Sigmoid colon (tissue), 7 donors: ENCODE measurements around the gene MPPE1. TPM values are rescaled to one million over a fixed set of nuclear protein-coding genes. Genes with fewer than 3 reads are reported as not detected.
A peak's percentile ranks its signal among the peaks of the same experiment; 100 is the strongest.
"Not testable (repeated sequence)": the region's sequence is repeated elsewhere in the genome, so short reads cannot be mapped to it uniquely, and the experiment has no call there.

Source experiments
- DNase-seq: peaks from one replicate; pipeline ENCODE4 v3.0.0-alpha.2; 2019
- H3K27ac ChIP-seq, 4 donors: fragments of 200-600 bp; sonication (generic); one replicate each; pipeline ENCODE4 v1.5.1; 2016 to 2019; ENCODE audit warnings: mild to moderate bottlenecking in 1 of 4
- H3K27me3 ChIP-seq, 3 donors: fragments of 200-600 bp; sonication (generic); one replicate each; pipeline ENCODE4 v1.5.1; 2019; ENCODE audit warnings: mild to moderate bottlenecking in 1 of 3
- H3K36me3 ChIP-seq, 4 donors: fragments of 200-600 bp; sonication (generic); one replicate each; pipeline ENCODE4 v1.5.1; 2016 to 2019
- H3K4me1 ChIP-seq, 4 donors: fragments of 200-600 bp; sonication (generic); one replicate each; pipeline ENCODE4 v1.5.1; 2017 to 2019
- H3K4me3 ChIP-seq, 4 donors: fragments of 200-600 bp; sonication (generic); one replicate each; pipeline ENCODE4 v1.5.1; 2017 to 2019; ENCODE audit warnings: mild to moderate bottlenecking in 2 of 4, moderate library complexity in 1 of 4
- H3K9me3 ChIP-seq, 4 donors: fragments of 200-600 bp in 3 of 4; sonication (generic) in 3 of 4; one replicate each; pipeline versions ENCODE4 v1.5.1 to v1.6.1; 2013 to 2019
- CTCF ChIP-seq, 4 experiments: fragments of 450-650 bp in 3 of 4; fragments of 200-600 bp in 1 of 4; IDR thresholded peaks; one replicate each; pipeline ENCODE4 v1.5.1; 2016 to 2019; ENCODE audit warnings: antibody characterized with exemption in 4 of 4, mild to moderate bottlenecking in 3 of 4, moderate library complexity in 2 of 4
- EP300 ChIP-seq, 4 donors: sonication (generic); formaldehyde crosslinking; IDR thresholded peaks; one replicate each; pipeline ENCODE4 v1.6.1; 2017; ENCODE audit warnings: antibody characterized with exemption in 4 of 4
- POLR2A ChIP-seq, 2 donors: fragments of 450-650 bp; IDR thresholded peaks; one replicate each; pipeline ENCODE4 v1.6.1; 2016; ENCODE audit warnings: antibody characterized with exemption in 2 of 2, mild to moderate bottlenecking in 2 of 2, moderate library complexity in 2 of 2
- POLR2AphosphoS5 ChIP-seq, 4 donors: sonication (generic); formaldehyde crosslinking; IDR thresholded peaks; one replicate each; pipeline ENCODE4 v1.6.1; 2017; ENCODE audit warnings: antibody characterized with exemption in 4 of 4
- WGBS, 2 donors: extraction: QIAGEN DNeasy Blood & Tissue Kit; methylation state at CpG; one replicate each; pipeline ENCODE4 v1.1.7; 2013; 5-methylcytosine and 5-hydroxymethylcytosine counted together
- intact Hi-C: fragments of 100-400 bp; cut with DNase I; formaldehyde crosslinking; loops from one replicate; pipeline ENCODE4 v1.15.1; 2023
- polyA plus RNA-seq, 3 donors: library from polyadenylated mRNA; stranded (reverse); fragments of 200-250 nt; gene quantifications; one replicate each; pipeline ENCODE4 v1.2.3, GENCODE V29; 2013
- total RNA-seq, 4 donors: library from RNA; depleted of rRNA; stranded (reverse); fragments of >200 nt; gene quantifications; one replicate each; pipeline ENCODE4 v1.1.0, GENCODE V29; 2016
- donor health status: healthy with polysubstance abuse.
- donor health status: Bipolar disorder and iron deficiency.
- donor health status: healthy.

The MPPE1 gene
- total and polyA plus RNA-seq, 7 donors: 16.4 to 34.6 (median 23.5) TPM

GRCh38 chr18:11927497-11927896 lies 19.4 kb upstream of the MPPE1 start:
- intact Hi-C loops: no loop called here

GRCh38 chr18:11925800-11926481 lies 17.8 kb upstream of the MPPE1 start:
- 77 to 79% methylated on average over 12 of the region's 12 CpGs for WGBS, 2 donors
- Histone ChIP-seq H3K27me3 (no peaks in the 10 kb centered on the region), H3K9me3 (peaks cover 0 to 2% (median 0%) of the 10 kb centered on the region in 4 donors), H3K36me3 (no peaks in the 10 kb centered on the region), H3K4me3 (no peak overlapping the region), H3K4me1 (no peaks in the 10 kb centered on the region), H3K27ac (no peak overlapping the region)
- TF ChIP-seq CTCF (IDR thresholded peaks at IDR 0.05): no peak
- TF ChIP-seq POLR2AphosphoS5 (IDR thresholded peaks at IDR 0.05): no peak
- no peak for TF ChIP-seq POLR2A (IDR thresholded peaks at IDR 0.05)
- no peak for TF ChIP-seq EP300 (IDR thresholded peaks at IDR 0.05)
- no peak for DNase-seq
- intact Hi-C loops: no loop called here

More at GRCh38 chr18:11927497-11927896, 19.4 kb upstream of the MPPE1 start:
- Histone ChIP-seq H3K4me1 (no peaks in the 10 kb centered on the region), H3K27me3 (no peaks in the 10 kb centered on the region), H3K27ac (no peak overlapping the region), H3K36me3 (no peaks in the 10 kb centered on the region), H3K4me3 (no peak overlapping the region), H3K9me3 (peaks cover 0 to 2% (median 0%) of the 10 kb centered on the region in 4 donors)
- TF ChIP-seq EP300 (IDR thresholded peaks at IDR 0.05): no peak
- TF ChIP-seq POLR2AphosphoS5 (IDR thresholded peaks at IDR 0.05): no peak
- no peak for TF ChIP-seq CTCF (IDR thresholded peaks at IDR 0.05)
- TF ChIP-seq POLR2A (IDR thresholded peaks at IDR 0.05): no peak
- WGBS, 2 donors: 62 to 70% methylated on average over 1 of the region's 1 CpG
- no peak for DNase-seq

GRCh38 chr18:11923450-11923849 lies 15.3 kb upstream of the MPPE1 start:
- DNase-seq: no peak
- H3K27me3 ChIP-seq: no peaks in the 10 kb centered on the region
- H3K36me3 ChIP-seq: no peaks in the 10 kb centered on the region
- no peak overlapping the region for H3K27ac ChIP-seq
- H3K4me1 ChIP-seq: no peaks in the 10 kb centered on the region
- WGBS, 2 donors: 82 to 96% methylated on average over 3 of the region's 3 CpGs
- no peak for TF ChIP-seq CTCF (IDR thresholded peaks at IDR 0.05)
- no peak for TF ChIP-seq POLR2AphosphoS5 (IDR thresholded peaks at IDR 0.05)
- no peak for TF ChIP-seq POLR2A (IDR thresholded peaks at IDR 0.05)
- no peak for TF ChIP-seq EP300 (IDR thresholded peaks at IDR 0.05)
- peaks cover 0 to 2% (median 0%) of the 10 kb centered on the region in 4 donors for H3K9me3 ChIP-seq
- intact Hi-C loops: no loop called here
- H3K4me3 ChIP-seq: no peak overlapping the region

- DNase-seq, H3K9me3 ChIP-seq, intact Hi-C loops, H3K4me1 ChIP-seq, H3K27ac ChIP-seq, H3K27me3 ChIP-seq, H3K36me3 ChIP-seq, H3K4me3 ChIP-seq: not testable (repeated sequence)
- 89 to 93% methylated on average over 5 of the region's 5 CpGs for WGBS, 2 donors
These were observed 11.4 kb upstream of the MPPE1 start for GRCh38 chr18:11919522-11919921.

- DNase-seq, H3K27ac ChIP-seq, H3K4me1 ChIP-seq, H3K4me3 ChIP-seq, H3K36me3 ChIP-seq, H3K27me3 ChIP-seq, H3K9me3 ChIP-seq, intact Hi-C loops: not testable (repeated sequence)
- 47 to 88% methylated on average over 4 of the region's 4 CpGs for WGBS, 2 donors
These were observed 8.8 kb upstream of the MPPE1 start for GRCh38 chr18:11916880-11917279.

- intact Hi-C loops: loop anchor here (2.0 to 5.0 kb wide), 3 partner anchors 38 to 221 kb away; partner anchors contain the start of gene GNAL
- 5 to 42% methylated on average over 2 of the region's 2 CpGs for WGBS, 2 donors
- Histone ChIP-seq H3K27ac (peak overlapping the region; percentile 95 to 99 (median 98)), H3K27me3 (no peaks in the 10 kb centered on the region), H3K36me3 (peaks cover 0 to 8% (median 2%) of the 10 kb centered on the region in 4 donors), H3K4me1 (peaks cover 0 to 19% (median 18%) of the 10 kb centered on the region in 4 donors), H3K9me3 (no peaks in the 10 kb centered on the region), H3K4me3 (peak overlapping the region in 3 of 4 donors; percentile 72 to 88 (median 78))
- TF ChIP-seq POLR2AphosphoS5 (IDR thresholded peaks at IDR 0.05): peak; percentile 11 to 67 (median 36)
- no peak for TF ChIP-seq CTCF (IDR thresholded peaks at IDR 0.05)
- DNase-seq: no peak
These were observed 1.5 kb upstream of the MPPE1 start for GRCh38 chr18:11909591-11910026.
